22Rv1 (cell line): ENCODE results near the gene MRAP.

Experiments used
- CTCF ChIP-seq: fragments of 450-650 bp; IDR thresholded peaks from 2 replicates; pipeline ENCODE4 v1.5.1; 2017; ENCODE audit warnings: mild to moderate bottlenecking
- ZFX ChIP-seq: fragments of 450-650 bp; IDR thresholded peaks from 2 replicates; pipeline ENCODE4 v1.6.1; 2017; ENCODE audit warnings: antibody characterized with exemption, borderline replicate concordance

GRCh38 chr21:32348604-32349332, 50.1 kb downstream of the MRAP start:
- TF ChIP-seq CTCF (no peak), ZFX (no peak)
